Peyer's patch (tissue), 4 donors: ENCODE results near the gene PPP1R9B.

Source experiments
- CTCF ChIP-seq, 6 experiments: fragments of 450-650 bp in 4 of 6; fragments of 200-600 bp in 2 of 6; sonication (generic) in 1 of 6; IDR thresholded peaks; one replicate each; pipeline ENCODE4 v1.5.1; 2017 to 2019; ENCODE audit warnings: antibody characterized with exemption in 6 of 6, mild to moderate bottlenecking in 3 of 6, moderate library complexity in 1 of 6
- POLR2A ChIP-seq, 2 donors: fragments of 450-650 bp; IDR thresholded peaks; one replicate each; pipeline ENCODE4 v1.5.1; 2017; ENCODE audit warnings: antibody characterized with exemption in 2 of 2, mild to moderate bottlenecking in 2 of 2, moderate library complexity in 2 of 2

- TF ChIP-seq CTCF (IDR thresholded peaks at IDR 0.05) (no peak), POLR2A (IDR thresholded peaks at IDR 0.05) (no peak)
These were observed 17.8 kb upstream of the PPP1R9B start for GRCh38 chr17:50168319-50168718.
